Adipose tissue (tissue), 3 donors: ENCODE results near the gene SPATA1. TPM values are rescaled to one million over a fixed set of nuclear protein-coding genes. Genes with fewer than 3 reads are reported as not detected.
"Not testable (repeated sequence)": the region's sequence is repeated elsewhere in the genome, so short reads cannot be mapped to it uniquely, and the experiment has no call there.

Experiments
- H3K27ac ChIP-seq: one replicate; pipeline ENCODE4 v1.5.1; 2013; ENCODE audit warnings: low read depth, low read length
- WGBS, 3 donors: extraction: QIAGEN DNeasy Blood & Tissue Kit; methylation state at CpG; one replicate each; pipeline ENCODE4 v1.1.7; 2013; 5-methylcytosine and 5-hydroxymethylcytosine counted together
- polyA plus RNA-seq, 3 donors: library from polyadenylated mRNA; stranded (reverse); fragments of 200-250 nt; gene quantifications; one replicate each; pipeline ENCODE4 v1.2.3, GENCODE V29; 2013
- donor health status: healthy with polysubstance abuse.
- donor health status: Bipolar disorder and iron deficiency.
- donor health status: healthy.

SPATA1 gene
- polyA plus RNA-seq, 3 donors: 0.18 to 0.28 TPM; not detected in 1

DNA sequence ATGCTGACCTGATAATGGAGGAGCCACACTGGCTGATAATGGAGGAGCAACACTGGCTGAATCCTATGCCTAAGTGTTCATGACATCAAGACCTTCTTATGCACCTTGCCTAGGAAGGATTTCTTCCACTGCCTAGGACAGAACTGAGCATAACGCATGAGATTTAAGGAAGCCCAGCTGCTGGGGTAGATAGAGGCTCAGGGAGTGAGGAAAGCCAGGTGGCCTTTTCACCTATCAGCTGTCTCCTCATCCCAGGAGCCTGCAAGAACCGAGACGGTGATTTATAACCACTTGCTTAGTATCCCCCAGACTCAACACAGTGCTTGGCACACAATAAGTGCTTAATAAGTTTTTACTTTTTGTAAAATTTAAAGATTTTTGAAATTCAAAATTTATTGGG is 75.5 kb downstream of the SPATA1 start:
- 91 to 94% (median 92%) methylated on average over 3 of the region's 3 CpGs for WGBS, 3 donors
- H3K27ac ChIP-seq: no peak overlapping the region

DNA sequence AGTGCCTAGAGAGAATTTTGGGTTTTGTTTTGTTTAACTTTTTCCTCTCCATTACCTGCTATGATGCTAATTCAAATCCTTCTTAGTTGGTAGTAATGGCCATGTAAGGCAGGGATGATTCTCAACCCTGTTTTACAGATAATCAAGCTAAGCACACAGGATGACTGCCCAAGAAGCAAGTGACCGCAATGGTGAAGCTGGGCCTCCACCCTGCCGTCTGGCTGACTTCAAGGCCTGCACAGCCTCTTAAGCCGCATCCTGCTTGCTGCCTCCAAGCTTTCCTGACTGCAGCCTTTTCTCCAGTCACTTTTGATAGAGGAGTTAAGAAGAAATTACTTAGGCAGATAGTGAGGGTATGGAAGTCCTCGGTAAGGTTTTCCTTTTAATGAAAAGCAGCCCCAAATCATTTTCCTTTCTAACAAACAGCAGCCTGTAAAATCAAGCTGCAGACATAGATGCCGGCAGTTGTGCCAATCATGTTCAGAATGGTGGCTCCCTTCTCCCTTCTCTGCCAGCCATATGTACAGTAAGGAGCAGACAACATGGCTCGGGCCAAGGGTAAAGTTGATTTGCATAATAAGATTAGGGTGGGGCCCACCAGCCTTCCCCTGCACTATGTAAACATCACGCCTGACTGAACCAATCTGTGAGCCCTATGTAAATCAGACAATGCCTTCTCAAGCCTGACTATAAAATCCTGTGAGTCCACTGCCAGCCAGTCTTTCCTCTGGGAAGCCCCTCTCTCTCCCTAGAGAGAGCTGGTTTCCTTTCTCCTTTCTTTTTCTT is 76.8 kb downstream of the SPATA1 start:
- H3K27ac ChIP-seq: no peak overlapping the region
- 80 to 86% (median 84%) methylated on average over 7 of the region's 7 CpGs for WGBS, 3 donors

DNA sequence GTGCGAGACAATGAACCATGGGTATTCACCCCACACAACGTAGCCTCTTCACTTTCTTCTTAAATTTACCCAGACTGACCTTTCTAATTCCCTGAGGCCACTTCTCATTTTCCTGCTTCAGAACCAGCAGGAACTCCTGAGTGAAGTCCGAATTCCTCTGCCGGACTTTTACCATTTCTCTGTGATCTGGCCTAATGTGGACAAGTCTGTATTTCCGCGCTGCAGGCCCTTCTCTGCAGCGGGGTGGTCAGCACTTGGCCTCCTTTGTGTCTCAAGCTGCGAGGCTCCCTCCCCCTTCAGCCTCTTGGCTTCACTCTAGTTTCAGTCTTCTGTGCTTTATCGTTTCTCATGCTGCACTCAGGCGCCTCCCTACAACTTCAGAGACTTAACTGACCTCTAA is 77.5 kb downstream of the SPATA1 start:
- H3K27ac ChIP-seq: no peak overlapping the region
- WGBS, 3 donors: 44 to 88% (median 60%) methylated on average over 10 of the region's 10 CpGs

DNA sequence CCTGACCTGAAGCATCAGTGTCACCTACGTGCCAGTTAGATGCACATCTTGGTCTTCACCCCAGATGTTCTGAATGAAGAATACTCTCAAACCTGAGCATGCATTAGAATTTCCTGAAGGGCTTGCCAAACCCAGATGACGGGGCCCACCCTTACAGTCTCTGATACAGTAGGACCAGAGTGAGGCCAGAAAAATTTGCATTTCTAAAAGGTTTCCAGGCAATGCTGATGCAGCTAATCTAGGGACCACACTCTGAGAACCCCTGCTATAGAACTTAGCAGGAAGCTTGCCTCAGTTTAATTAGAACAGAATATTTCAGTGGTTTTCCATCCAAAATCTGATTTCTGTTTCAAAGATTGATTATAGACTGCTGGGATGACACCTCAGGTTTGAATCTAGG is 77.9 kb downstream of the SPATA1 start:
- 64 to 95% (median 68%) methylated on average over 2 of the region's 2 CpGs for WGBS, 3 donors
- H3K27ac ChIP-seq: no peak overlapping the region

DNA sequence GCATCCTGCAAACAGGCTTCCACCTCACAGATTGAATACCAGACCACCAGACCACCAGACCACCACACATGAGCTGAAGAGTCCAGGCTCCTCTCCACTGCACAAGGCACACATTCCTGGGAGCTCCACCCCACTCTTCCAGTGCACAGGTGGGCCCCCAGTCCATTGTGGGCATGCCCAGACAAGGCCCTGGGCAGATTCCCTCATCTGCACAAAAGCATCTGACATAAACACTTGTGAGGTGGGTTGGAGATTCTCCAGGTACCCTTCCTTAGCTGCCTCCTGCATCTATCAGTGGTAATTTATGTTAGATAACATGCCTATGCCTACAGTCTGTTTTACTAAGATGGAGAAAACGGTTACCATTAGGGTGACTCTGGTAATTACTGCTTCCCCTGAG is 79.6 kb downstream of the SPATA1 start:
- no peak overlapping the region for H3K27ac ChIP-seq
- WGBS, 3 donors: 50 to 88% (median 51%) methylated on average over 1 of the region's 1 CpG

DNA sequence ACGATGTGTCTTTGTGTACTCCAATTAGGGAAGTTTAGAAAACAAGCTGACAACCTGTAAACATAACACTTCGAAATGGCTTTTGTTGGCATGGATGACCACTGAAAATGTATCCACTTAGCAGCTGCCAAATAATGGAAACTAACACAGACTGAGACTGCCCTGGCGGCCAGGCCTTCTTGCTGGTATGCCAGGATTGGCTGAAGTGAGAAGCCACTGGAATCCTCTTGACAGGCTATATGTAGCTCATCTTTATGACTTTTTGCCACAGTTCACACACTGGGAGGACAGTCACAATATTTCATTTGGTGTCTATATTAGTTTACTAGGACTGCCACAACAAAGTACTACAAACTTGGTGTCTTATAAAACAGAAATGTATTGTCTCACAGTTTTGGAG is 80.9 kb downstream of the SPATA1 start:
- WGBS, 3 donors: 83 to 92% (median 87%) methylated on average over 3 of the region's 3 CpGs
- no peak overlapping the region for H3K27ac ChIP-seq

DNA sequence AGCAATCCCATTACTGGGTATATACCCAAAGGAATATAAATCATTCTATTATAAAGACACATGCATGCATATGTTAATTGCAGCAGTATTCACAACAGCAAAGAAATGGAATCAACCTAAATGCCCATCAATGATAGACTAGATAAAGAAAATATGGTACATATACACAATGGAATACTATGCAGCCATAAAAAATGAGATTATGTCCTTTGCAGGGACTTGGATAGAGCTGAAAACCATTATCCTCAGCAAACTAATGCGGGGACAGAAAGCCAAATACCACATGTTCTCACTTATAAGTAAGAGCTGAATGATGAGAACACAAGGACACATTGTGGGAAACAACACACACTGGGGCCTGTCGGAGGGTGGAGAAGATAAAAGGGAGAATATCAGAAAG is 88.8 kb downstream of the SPATA1 start:
- not testable (repeated sequence) for H3K27ac ChIP-seq
- 59 to 95% (median 91%) methylated on average over 2 of the region's 2 CpGs for WGBS, 3 donors

DNA sequence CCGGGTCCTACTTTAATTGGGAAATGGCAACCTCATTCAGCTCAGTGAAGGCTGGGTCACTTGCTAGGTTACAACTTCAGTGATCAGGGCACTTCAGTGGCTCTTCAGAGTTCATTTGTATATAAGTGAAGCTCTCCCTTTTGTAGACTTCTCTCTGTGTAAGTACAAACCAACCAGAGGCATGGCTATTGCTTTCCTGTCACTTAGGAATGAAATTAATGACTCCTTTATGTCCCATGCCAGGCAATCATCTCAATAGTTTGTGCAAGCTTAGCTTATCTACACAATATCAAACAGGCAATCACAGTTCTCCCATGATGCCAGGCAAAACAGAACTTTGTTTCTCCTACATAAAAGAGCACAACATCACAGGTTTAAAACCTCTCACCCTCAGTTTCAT is 90.8 kb downstream of the SPATA1 start:
- 77 to 95% (median 94%) methylated on average over 1 of the region's 1 CpG for WGBS, 3 donors
- no peak overlapping the region for H3K27ac ChIP-seq

DNA sequence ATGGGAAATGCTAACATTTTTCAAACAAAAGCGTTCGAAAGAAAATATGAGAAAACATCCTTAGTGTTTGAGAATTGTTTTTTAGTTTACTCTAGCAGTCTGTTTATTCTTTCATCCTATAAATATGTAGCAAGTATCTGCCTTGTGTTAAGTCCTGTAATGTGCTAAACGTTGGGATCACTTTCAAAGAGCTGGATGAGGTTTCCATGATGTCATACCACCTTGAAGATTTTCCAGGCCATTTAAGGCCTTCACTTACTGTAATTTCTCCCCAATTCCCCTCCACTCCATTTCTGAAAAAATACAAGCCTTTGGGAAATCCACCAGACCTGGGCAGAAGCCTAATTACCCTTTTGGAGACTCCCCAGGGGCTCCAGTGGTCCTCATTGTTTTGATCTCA is 92.2 kb downstream of the SPATA1 start:
- no peak overlapping the region for H3K27ac ChIP-seq
- WGBS, 3 donors: 71 to 81% (median 72%) methylated on average over 3 of the region's 3 CpGs

DNA sequence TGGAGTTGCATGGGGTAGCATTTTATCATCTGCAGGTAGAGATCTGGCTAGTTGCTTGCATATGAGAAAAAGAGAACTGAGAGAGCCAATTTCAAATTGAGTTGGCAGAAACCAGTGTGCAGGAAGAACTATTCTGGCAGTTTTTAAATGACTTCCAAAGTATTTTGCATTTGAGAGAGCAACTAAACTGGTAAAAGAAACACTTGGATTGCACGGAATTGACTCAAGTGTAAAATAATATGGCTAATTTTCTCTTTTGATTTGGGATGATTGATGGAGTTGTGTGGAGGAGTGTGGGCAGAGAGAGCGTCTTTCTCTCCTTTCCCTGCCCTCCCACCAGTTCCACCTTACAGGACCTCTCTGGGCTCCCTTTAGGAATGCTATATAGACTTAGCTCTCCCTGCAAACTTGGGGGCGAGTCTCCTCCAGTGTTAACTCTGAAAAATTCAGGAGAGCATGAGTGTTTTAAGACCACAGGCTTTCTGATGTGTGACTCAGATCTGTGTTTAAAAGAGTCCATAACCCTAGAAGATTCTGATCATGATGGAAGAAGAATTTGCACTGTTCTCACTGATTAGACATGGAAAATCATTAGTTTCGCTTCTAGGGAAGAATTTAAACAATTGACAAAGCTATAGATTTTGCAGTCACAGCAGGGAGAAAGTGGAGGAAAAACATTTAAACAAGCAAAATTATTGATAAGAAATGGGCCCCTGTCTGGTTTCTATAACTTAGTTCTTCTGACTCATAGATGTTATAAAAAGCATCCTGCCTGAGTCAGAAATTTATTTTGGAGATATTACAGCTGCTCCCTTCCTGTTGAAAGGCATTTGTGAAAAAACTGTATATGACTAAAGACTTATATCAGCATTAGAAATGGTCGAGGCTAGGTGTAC is 92.9 kb downstream of the SPATA1 start:
- WGBS, 3 donors: 44 to 63% (median 53%) methylated on average over 5 of the region's 5 CpGs
- no peak overlapping the region for H3K27ac ChIP-seq

DNA sequence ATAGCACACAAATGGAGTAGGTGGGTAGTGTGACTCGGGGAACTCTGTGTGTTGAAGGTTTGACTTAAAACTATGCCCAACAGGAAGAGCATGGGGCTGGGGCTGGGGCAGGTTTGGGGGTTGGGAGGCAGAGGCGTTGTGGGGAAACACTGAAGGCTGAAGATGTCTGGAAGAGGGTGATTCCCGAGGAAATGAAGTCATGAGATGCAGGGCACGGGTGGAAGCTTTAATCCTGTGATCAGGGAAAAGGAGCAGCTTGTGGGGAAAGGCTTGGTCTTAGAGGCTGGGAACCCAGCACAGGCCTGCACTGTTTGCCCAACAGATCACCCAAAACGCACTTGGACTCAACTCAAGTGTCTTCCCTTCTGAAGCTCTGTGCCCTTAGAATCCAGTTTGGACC is 94.6 kb downstream of the SPATA1 start:
- 84 to 93% (median 87%) methylated on average over 5 of the region's 5 CpGs for WGBS, 3 donors
- no peak overlapping the region for H3K27ac ChIP-seq

DNA sequence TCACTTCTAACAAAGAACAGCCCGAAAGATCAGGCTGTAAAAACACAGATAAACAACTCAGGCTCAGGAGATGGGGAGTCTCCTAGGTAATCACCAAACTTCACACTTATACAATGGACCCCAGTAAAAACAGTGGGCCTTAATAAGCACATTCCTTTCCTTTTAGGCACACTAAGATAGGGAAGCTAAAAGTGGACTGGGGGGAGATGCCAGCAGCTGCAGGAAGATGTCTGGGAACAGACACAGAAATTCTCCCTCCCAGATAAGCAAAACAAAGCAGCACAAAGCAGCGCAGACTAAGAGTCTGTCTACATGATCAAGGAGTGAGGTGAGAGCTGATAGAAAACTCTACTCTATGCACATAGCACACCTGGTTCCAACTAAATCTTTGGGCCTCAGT is 97.0 kb downstream of the SPATA1 start:
- H3K27ac ChIP-seq: no peak overlapping the region
- WGBS, 3 donors: 62 to 71% (median 64%) methylated on average over 2 of the region's 2 CpGs

DNA sequence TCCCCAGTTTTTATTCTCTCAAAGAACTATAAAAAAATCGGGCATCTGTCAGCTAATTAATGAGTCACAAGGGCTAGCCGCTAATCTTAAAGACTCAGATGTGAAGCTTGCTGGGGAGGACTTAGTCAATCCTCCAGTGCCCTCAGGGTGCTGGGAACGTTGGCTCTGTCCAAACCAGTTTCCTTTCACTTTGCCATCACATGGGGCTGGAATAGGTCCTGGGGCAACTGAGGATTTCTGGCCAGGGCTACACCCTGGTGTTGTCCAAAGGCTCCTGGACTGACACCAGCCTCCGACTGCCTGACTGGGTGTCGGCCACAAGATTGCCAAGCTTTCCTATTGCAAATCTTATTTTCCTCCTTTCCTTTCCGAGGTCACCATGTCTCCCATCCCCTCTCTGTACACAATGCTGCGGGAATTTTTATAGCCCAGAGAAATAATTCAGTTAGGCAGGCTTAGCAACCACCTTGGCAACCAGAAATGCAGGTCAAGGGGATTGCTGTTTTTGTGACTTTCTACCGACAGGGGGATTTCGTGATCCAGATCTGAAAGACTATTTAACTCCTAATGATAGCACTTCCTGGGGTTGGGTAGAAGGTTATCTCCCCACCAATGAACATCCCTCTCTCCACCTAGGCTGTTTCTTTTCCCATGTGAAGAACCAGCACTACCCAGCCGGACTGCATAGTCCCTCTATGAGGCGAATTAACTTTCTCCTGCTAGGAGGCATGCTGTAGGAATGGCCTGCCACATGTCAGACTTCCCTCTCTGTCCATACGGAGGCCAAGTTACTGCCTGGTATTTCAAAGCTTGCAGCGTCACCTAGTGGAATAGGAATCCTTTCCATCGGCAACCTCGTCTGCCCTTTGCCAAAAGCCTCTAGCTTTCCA is 98.0 kb downstream of the SPATA1 start:
- WGBS, 3 donors: 63 to 81% (median 71%) methylated on average over 15 of the region's 15 CpGs
- H3K27ac ChIP-seq: no peak overlapping the region

DNA sequence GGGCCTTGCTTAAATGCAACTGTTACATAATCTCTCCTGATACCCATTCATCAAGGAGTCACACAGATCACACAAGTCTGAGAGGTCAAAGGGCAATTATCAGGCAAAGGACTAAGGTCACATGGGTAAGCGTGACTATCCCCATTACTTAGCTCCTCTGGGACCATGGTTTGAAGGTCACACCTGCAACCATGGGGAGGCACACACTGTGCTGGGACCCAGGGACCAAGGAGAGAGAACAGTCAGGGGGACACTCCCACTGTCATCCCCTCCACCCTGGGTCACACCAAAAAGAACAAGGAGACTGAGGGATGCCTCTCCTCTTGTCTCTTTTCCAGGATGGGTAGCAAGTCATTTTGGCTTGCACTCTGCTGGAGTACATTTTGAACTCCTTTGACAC is 99.0 kb downstream of the SPATA1 start:
- H3K27ac ChIP-seq: no peak overlapping the region
- WGBS, 3 donors: 95 to 100% (median 98%) methylated on average over 1 of the region's 1 CpG

DNA sequence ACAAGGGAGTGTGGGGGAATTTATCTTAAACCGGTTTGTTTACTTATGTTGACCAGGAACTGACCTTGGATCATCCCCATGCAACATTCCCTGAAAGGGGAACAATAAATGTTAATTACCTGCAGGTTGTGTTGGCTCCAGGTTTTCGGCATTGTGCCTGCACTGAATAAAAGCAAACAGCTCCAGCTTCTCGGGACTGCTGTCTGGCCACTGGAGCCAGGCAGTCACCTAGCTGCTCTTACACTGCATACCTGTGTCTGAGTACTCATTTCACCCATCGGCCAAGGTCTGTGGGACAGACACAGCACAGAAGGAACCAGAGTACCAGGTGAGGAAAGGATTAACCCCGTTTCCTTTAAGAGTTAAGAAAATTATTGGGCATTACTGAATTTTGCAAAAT is 100.8 kb downstream of the SPATA1 start:
- H3K27ac ChIP-seq: no peak overlapping the region
- WGBS, 3 donors: 76 to 88% (median 82%) methylated on average over 5 of the region's 5 CpGs

DNA sequence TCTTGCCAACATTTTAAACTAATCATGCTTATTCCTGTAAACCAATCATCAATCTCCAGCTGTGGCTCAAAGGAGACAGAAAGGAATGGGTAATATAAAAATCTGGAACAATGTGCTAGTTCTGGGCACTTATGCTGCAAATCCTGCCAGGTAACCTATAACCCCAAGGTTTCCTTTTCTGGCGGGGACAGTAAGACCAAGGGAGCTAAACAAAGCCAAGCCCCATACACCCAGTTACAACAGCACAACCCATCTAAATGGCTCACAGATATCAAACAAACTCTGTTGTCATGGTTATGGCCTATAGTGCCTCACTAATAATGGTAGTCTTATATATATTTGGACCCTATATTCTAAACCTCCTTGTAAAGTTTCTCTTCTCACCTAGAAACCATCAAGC is 104.9 kb downstream of the SPATA1 start:
- no peak overlapping the region for H3K27ac ChIP-seq
- WGBS, 3 donors: 0 to 96% (median 71%) methylated on average over 1 of the region's 1 CpG

DNA sequence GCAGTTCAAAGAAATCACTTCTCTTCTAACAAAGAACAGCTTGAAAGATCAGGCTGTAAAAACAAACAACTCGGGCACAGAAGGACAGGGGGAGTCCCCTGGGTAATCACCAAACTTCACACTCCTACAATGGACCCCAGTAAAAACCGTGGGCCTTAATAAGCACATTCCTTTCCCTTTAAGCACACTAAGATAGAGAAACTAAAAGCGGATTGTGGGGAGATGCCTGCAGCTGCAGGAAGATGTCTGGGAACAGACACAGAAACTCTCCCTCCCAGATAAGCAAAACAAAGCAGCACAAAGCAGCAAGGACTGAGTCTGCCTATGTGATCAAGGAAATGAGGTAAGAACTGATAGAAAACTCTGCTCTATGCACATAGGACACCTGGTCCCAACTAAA is 105.6 kb downstream of the SPATA1 start:
- WGBS, 3 donors: 32 to 34% (median 32%) methylated on average over 3 of the region's 3 CpGs

DNA sequence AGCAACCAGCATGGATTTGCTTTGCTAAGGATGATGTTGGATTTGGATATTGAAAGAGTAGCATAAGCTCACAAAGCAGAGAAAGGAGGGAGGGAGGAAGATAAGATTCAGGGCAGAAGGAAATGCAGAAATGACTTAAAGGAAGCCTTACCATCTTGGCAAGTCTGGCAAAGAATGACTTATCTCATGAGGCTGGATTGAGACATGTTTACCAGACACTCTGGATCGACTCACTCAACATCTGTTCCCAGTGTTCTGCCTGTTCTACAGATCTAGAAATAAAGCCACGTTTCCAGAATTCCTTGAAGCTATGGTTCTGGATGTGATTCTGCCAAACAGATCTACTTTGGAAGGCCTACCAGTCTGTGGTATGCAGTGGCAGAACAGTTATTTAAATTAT is 106.8 kb downstream of the SPATA1 start:
- WGBS, 3 donors: 84 to 86% (median 84%) methylated on average over 2 of the region's 2 CpGs
- no peak overlapping the region for H3K27ac ChIP-seq

More for the DNA sequence above, 105.6 kb downstream of the SPATA1 start:
- H3K27ac ChIP-seq: no peak overlapping the region

DNA sequence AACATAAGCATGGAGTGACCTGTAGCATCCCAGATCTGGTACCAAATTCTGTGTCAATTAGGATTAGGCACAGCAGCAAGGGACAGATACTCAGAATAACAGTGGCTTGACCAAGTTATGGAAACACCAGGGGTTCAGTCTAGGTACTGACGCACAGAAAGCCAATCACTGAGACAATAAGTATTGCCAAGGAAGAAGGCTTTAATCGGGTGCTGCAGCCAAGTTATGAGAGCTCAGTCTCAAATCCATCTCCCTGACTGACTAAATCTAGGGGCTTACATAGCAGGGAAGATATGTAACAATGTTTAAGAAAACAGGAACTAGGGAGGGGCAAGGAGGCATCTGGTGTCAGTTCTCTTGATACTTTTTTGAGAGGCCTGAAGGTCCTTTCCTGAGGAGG is 107.7 kb downstream of the SPATA1 start:
- H3K27ac ChIP-seq: no peak overlapping the region
- 94 to 95% (median 94%) methylated on average over 2 of the region's 2 CpGs for WGBS, 3 donors
